Stimulated activated CD4-positive, alpha-beta T cell treated with anti-CD3 and anti-CD28 coated beads, TNF-alpha, amount 100 ng/mL, for 1 hour (primary cell): ENCODE data around the gene TOE1.
"Not testable (repeated sequence)": the region's sequence is repeated elsewhere in the genome, so short reads cannot be mapped to it uniquely, and the experiment has no call there.

Experiments
- DNase-seq, 3 donors: peaks; one replicate each; pipeline ENCODE4 v3.0.0-alpha.2; 2020; ENCODE audit warnings: low read depth in 3 of 3, low spot score in 1 of 3

TOE1 gene

DNA sequence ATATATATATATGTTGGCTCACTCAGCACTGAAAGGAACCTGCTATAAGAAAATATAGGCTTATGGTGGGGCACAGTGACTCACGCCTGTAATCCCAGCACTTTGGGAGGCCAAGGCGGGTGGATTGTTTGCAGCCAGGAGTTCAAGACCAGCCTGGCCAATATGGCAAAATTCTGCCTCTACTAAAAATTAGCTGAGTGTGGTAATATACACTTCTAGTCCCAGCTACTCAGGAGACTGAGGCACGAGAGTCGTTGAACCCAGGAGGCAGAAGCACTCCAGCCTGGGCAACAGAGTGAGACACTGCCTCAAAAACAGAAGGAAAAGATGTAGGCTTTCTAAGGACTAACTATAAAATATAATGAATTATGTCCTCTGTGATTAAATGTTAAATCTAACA, 14.9 kb downstream of the TOE1 start:
- DNase-seq, result no peak

DNA sequence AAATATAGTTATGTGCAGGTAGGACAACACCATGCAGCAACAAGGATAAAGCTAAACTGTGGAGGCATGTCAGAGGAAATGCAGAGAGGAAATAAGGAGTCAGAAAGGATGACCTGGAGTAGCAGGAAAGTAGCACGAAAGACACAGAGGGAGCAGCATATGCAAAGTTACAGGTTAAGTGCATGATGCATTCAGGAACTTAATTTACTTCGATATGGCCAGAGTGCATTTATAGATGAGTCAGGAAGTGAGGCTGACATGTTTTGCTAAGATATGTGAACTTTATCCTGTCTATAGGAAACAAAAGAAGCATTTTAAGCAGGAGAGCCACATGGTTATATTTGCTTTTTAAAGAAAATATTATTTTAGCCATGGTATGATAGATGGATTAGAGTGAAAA, 15.7 kb downstream of the TOE1 start:
- DNase-seq, result no peak

DNA sequence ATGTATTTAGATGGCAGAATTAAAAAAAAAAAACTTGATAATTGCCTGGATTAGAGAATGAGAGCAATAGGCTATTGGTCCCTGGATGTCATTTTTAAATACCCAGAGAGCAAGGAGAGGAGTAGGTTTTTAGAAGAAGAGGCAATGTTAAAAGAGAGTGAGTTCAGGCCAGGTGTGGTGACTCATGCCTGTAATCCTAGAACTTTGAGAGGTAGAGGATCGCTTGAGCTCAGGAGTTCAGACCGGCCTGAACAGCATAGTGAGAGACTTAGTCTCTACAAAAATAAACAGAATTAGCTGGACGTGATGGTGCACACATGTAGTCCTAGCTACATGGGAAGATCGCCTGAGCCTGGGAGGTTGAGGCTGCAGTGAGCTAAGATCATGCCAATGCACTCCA, 16.2 kb downstream of the TOE1 start:
- no peak for DNase-seq

DNA sequence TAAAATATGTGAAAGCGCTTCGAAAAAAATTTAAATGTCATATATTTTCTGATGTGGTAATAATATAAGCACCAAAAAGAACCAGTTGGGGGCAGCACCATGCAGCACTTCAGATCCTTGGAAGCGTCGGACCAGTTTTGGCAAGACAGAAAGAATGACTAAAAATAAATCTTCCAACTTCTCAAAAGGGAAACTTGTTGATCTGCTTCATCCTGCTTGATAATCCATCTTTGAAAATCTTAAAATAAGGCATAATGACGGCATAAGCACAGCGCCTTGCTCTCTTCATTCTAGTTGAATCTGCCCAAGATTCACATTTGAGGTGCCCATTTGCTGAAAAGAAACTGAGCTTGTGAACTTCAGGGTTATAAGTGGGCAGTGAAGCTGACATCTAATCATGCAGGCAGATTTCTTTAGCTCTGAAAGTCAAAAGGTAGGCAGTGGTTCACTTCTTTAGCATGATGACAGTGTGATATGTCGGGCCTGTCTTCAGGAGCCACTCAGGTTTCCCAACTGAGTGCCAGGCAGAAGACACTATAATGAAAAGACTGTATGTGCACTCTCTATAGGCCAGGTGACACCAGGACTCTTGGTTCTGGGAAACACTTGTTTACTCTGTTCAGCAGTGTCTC, 20.0 kb downstream of the TOE1 start:
- DNase-seq, result no peak

DNA sequence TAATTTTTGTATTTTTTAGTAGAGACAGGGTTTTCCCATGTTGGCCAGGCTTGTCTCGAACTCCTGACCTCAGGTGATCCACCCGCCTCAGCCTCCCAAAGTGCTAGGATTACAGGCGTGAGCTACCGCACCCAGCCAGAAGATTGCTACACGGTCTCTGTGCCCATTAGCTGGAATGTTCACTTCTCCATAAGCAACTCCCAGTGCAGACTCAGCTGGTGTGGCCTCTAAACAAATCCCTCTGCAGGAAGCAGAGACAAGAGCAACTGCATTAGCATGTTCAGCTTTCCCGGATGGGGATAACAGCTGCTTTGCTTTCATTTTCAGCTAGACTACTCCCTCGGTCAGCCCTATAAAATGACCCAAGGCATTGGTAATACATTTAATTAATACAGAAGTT, 21.0 kb downstream of the TOE1 start:
- not testable (repeated sequence) for DNase-seq

DNA sequence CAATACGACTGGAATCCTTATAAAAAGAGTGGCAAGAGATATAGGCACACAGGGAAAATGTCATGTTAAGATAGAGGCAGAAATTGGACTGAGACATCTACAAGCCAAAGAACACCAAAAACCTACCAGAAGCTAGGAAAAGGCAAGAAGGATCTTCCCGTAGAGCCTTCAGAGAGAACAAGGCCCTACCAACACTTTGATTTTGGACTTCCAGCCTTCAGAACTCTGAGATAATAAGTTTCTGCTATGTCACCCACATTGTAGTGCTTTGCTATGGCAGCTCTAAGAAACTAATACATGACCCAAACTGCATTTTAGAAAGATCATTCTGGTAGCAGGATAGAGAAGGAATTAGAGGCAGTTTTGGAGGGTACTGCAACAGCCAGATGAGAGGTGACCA, 24.3 kb downstream of the TOE1 start:
- no peak for DNase-seq

DNA sequence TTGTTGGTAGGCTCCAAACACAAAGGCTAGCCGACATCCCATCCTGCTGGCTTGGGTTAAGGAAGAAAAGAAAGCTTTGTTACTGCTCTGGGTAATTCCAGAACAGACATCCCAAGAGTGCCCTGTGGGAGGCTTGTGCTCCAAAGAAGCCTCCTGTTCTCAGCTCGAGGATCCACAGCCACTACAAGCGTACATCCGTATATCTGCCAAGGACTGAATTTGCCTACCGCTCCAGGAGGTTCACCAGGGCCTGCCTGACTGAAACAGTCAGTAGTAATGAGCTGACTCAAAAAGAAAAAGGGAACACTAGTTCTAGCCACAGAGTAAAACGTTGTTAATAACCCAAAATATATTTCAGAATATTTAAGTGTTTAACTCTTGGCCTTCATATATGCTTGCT, 25.1 kb downstream of the TOE1 start:
- DNase-seq, result no peak

DNA sequence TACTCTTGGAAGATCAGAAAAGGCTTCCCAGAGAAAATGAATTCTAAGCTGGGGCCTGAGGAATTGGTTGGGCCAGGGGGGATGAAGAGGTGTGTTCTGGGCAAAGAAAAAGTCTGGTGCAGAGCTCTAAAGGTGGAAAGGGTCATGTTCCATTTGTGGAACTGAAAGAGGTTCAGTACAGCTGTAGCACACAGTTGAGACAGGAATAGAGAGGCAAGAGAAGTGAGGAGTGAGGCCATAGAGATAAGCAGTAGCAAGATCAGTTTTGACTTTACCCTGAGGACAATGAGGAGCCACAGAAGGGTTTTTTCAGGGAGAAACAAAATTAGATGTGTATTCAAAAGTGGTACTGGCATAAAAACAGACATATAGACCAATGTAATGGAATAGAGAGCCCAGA, 30.6 kb downstream of the TOE1 start:
- DNase-seq, result no peak

DNA sequence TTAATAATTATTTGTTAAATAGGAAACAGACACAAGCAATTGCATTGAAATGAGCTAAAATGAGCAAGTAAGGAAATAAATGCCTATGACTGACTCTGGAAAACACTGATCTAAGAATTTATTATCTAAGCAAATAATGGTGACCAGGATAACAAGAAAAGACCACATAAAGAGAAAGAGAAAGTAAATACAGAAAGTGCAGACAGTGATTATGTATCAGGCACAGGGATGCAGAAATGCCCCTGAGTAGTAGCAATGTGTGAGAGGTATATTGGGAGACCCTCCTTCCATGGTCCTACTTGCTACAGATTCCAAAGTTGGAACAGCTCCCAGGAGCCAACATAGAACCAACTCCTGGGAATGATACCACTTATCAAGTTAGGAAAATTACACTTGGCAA, 33.6 kb downstream of the TOE1 start:
- no peak for DNase-seq

DNA sequence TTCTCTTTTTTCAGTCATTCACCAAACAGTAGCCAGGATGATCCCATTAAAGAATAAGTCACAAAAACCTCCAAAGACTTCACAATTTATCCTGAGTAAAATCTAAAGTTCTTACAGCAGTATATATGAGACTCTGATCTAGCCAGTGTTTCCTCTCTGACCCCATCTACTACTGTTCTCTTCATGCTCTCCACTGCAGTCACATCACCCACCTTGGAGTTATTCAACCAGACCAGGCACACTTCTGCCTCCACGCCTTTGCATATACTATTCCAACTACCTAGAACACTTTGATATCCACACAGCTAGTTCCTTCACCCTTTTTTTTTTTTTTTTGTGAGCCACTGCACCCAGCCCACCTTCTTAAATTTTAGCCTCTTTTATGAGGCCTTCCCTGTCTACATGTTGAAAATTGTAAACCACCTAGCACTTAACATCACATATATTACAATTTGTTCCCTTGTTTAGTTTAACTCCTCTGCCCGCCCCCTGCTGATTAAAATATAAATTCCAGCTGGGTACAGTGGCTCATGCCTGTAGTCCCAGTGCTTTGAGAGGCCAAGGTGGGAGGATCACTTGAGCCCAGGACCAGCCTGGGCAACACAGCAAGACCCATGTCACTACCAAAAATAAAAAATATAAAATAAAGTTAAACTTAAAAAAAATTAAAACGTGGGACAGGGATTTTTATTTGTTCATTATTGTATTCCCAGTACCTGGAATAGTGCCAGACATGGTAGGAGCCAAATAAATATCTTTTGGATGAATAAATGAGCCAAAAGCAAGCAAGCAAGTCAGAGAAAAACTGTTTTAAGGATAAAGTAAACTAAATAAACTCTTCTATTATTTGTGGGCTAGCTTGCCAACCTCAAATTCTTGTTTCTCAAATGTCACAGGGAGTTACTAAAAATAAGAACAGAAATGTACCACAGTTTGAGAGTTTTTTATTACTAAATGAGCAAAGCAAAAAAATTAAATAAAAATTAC, 35.4 kb downstream of the TOE1 start:
- no peak for DNase-seq

DNA sequence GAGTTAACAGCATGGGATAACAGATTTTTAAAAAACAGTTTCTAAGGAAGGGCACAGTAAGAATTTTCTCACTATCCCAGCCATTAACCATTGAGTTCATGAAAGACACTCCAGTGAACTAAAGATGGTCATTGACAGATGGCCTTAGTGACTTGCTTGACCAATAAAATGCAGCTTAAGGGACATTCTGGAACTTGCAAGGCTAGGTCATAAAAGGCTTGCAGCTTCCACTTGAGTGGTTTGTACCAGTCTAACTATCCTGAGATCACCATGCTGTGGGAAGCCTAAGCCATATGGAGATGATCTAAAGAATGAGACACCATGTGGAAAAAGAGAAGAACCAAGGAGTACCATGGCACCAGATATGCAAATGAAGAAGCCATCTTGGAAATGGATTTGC, 38.2 kb downstream of the TOE1 start:
- DNase-seq, result no peak

DNA sequence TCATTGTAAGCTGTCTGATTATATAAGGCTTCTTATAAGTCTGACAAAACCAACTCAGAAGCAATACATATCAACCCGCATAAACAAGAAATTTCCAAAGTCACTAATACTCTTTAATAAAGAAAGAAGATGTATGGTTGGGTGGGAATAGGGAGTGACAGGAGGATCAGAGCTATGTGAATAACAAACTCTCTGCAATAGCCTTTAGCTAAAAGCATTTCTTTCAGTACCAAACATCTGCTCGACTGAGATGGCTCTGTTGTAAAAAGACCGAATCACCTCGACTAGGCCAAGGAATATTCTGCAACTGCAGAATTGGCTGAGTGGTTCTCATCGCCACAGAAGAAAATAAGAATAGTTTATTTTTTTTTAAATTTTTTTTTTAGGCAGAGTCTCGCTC, 39.6 kb downstream of the TOE1 start:
- no peak for DNase-seq

DNA sequence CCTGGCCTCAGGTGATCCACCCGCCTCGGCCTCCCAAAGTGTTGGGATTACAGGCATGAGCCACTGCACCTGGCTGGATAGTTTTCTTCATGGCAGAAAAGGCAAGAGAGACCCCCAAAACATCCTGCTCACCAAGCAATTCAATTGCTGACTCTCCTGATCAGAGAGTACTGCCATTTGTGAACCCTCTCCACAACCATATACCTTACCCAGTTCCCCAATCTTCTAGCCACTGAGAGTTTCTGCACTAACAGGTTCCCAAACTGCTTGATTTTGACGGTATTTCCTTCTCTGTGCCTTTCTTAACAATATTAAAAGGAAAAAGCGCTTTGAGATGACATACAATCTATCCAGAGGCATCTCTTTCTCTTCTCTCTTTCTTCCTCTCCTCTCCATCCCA, 40.2 kb downstream of the TOE1 start:
- DNase-seq, result no peak

DNA sequence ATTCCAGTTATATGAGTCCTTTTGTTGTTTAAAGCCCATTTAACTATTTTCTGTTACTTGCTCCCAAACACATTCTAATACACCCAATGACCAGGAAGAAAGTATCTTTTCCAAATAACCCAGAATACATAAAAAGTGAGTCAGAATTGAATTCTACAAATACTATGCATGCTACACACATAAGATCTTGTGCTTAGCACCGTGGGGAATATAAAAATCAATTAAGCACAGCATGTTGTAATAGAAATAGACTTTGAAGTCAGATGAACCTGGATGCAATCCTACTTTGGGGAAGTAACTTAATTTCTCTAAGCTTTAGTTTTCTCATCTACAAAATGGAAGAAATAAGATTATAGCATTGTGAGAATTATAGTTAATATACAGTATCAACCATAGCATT, 40.8 kb downstream of the TOE1 start:
- no peak for DNase-seq

DNA sequence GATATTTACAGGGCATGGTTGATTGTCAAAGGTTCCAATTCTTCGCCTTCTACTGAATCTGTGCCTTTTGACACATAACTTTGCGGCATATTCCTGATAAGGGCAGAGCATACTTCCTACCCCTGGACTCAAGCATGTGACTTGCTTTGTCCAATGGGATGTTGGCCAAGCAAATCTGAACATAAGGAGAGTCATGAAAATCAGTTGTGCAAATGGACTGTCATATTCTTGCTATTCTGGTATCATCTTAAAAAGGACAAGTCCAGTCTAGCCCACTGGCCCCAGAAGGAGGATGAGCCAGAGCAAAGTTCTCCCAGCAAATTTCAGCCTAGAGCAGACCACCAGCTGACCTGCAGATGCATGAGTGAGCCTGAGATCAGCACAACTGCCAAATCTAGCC, 41.3 kb downstream of the TOE1 start:
- no peak for DNase-seq

DNA sequence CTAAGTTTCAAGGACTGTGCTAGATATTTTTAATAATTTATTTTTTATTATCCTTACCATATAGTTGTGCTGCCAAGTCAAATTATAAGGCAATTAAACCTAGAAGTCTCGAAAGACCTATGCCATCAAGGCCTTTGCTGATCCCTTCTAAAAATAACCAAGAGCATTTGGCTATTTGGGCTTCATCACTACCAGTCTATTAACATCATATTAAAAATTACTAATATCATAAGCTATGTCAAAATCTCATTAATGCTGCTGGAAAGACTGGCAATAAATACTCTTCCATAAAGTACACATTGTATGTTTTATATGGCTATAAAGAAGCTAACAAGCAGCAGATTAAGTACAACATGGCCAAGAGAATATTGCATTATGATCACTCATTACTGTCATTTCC, 43.2 kb downstream of the TOE1 start:
- no peak for DNase-seq

DNA sequence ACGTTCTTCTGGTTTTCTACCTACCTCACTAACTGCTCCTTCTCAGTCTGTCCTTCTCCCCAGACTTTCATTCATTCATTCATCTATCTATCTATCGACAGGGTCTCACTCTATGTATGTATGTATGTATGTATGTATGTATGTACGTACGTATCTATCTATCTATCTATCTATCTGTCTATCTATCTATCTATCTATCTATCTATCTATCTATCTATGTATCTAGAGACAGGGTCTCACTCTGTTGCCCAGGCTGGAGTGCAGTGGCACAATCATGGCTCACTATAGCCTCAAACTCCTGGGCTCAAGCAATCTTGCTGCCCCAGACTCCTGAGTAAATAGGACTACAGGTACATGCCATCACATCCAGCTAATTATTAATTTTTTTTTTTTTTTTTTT, 44.2 kb downstream of the TOE1 start:
- DNase-seq, result not testable (repeated sequence)

DNA sequence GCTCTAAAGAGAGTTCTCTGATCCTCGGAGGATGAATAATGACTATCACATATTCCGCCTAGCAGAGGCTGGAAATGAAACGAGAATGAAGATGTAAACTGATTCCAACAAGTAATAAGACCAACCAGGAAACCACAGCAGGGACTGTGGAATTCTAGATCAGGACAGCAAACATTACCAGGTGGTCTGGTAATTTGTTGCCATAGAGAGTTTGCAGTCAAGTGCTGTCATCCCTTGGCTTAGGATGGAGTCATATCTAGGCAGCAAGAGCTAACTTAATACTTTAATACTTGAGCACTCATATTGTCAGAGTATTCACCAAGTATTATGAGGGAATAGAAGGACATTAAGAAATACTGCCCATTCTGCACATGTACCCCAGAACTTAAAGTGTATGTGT, 45.3 kb downstream of the TOE1 start:
- DNase-seq, result no peak

DNA sequence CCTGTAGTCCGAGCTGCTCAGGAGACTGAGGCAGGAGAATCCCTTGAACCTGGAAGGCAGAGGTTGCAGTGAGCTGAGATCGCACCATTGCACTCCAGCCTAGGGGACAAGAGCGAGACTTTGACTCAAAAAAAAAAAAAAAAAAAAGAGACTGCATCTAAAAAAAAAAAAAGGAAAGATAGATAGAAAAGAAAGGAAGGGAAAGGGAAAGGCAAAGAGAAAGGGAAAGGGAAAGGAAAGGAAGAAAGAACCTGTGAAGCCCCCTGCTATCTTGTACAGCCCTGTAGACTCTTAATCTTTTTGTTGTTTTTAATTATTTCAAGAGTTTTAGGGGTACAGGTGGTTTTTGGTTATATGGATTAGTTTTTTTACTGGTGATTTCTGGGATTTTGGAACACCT, 46.2 kb downstream of the TOE1 start:
- no peak for DNase-seq
